Pancreas (tissue), 10 donors: Measurements from ENCODE around the gene PMP22. TPM values are rescaled to one million over a fixed set of nuclear protein-coding genes. Genes with fewer than 3 reads are reported as not detected.
A peak's percentile ranks its signal among the peaks of the same experiment; 100 is the strongest.

Experiments used
- ATAC-seq, 4 donors: fragments of 200-7000 bp; cut with Tn5 transposase; one replicate each; pipeline versions ENCODE4 v1.8.0 to v1.9.1; 2020; ENCODE audit warnings: mild to moderate bottlenecking in 4 of 4, moderate library complexity in 4 of 4
- DNase-seq, 6 donors: peaks; one replicate each; pipeline ENCODE4 v3.0.0-alpha.2; 2020
- FAIRE-seq: peaks from 2 replicates; lab custom pipeline; 2012; peaks lifted over from hg19 to GRCh38; lab: Jason Lieb, UNC
- H3K27ac ChIP-seq, 4 donors: fragments of 200-600 bp; sonication (generic); 1 replicate in 3 of 4; 2 replicates in 1 of 4; pipeline versions ENCODE4 v1.5.0 to v1.8.0; 2020
- H3K27me3 ChIP-seq, 4 donors: fragments of 200-600 bp; one replicate each; pipeline ENCODE4 v1.8.0; 2021
- H3K36me3 ChIP-seq, 3 donors: fragments of 200-600 bp; sonication (generic) in 1 of 3; one replicate each; pipeline versions ENCODE4 v1.5.0 to v1.8.0; 2020 to 2021
- H3K4me1 ChIP-seq, 3 donors: fragments of 200-600 bp; one replicate each; pipeline ENCODE4 v1.8.0; 2021
- H3K4me3 ChIP-seq, 4 donors: fragments of 200-600 bp; sonication (generic) in 2 of 4; one replicate each; pipeline versions ENCODE4 v1.5.0 to v1.8.0; 2020 to 2021
- H3K9me3 ChIP-seq, 4 donors: fragments of 200-600 bp; one replicate each; pipeline ENCODE4 v1.8.0; 2021
- WGBS, 2 donors: extraction: QIAGEN DNeasy Blood & Tissue Kit; methylation state at CpG; one replicate each; pipeline ENCODE4 v1.1.7; 2013; 5-methylcytosine and 5-hydroxymethylcytosine counted together
- intact Hi-C, 3 donors: fragments of 100-400 bp; cut with DNase I; formaldehyde crosslinking; loops; one replicate each; pipeline versions ENCODE4 v1.11.1 to v1.14.2; 2022
- polyA plus RNA-seq, 2 donors: library from polyadenylated mRNA; stranded (reverse); fragments of 200-250 nt; gene quantifications; one replicate each; pipeline ENCODE4 v1.2.3, GENCODE V29; 2013
- total RNA-seq, 6 donors: library from RNA; stranded (reverse); fragmentation: NEBNext Ultra II Directional in 4 of 6; extraction: Animal tissue kit (Norgen Biotek cat#: 25700) in 4 of 6; gene quantifications; one replicate each; pipeline versions ENCODE4 v1.2.1 to v1.2.4, GENCODE V29; 2021 to 2023
- TF ChIP-seq, protein P1 (sequence below), 4 donors: fragments of 200-600 bp; sonication (generic) in 3 of 4; IDR thresholded peaks; one replicate each; pipeline versions ENCODE4 v1.5.0 to v1.8.0; 2021; ENCODE audit warnings: antibody characterized with exemption in 4 of 4
- donor health status: healthy with polysubstance abuse.
- donor health status: DM: no; HTN: no; CAD: no; lungs with moderate emphysema.
- donor health status: DM: no; HTN: no; CAD: no.
- donor health status: control.
- donor health status: control.
- donor health status: Bipolar disorder and iron deficiency.
- donor health status: DM: yes; HTN: yes; CAD: no.
- donor health status: DM: no; HTN: no; CAD: no.
- donor health status: DM: no; HTN: no; CAD: no.
- donor health status: DM: yes; HTN: yes; CAD: no.

PMP22 gene
- total and polyA plus RNA-seq, 8 donors, result 5.8 to 24.8 (median 10.4) TPM

- FAIRE-seq (no peak), DNase-seq (no peak), ATAC-seq (no peak)
- no peaks in the 10 kb centered on the region for H3K36me3 ChIP-seq
- TF ChIP-seq, protein P1, sequence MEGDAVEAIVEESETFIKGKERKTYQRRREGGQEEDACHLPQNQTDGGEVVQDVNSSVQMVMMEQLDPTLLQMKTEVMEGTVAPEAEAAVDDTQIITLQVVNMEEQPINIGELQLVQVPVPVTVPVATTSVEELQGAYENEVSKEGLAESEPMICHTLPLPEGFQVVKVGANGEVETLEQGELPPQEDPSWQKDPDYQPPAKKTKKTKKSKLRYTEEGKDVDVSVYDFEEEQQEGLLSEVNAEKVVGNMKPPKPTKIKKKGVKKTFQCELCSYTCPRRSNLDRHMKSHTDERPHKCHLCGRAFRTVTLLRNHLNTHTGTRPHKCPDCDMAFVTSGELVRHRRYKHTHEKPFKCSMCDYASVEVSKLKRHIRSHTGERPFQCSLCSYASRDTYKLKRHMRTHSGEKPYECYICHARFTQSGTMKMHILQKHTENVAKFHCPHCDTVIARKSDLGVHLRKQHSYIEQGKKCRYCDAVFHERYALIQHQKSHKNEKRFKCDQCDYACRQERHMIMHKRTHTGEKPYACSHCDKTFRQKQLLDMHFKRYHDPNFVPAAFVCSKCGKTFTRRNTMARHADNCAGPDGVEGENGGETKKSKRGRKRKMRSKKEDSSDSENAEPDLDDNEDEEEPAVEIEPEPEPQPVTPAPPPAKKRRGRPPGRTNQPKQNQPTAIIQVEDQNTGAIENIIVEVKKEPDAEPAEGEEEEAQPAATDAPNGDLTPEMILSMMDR (IDR thresholded peaks at IDR 0.05), result no peak
- intact Hi-C loops, result no loop called here
- WGBS, 2 donors, result 91 to 97% methylated on average over 3 of the region's 3 CpGs
- no peaks in the 10 kb centered on the region for H3K27me3 ChIP-seq
- no peaks in the 10 kb centered on the region for H3K4me1 ChIP-seq
- H3K27ac ChIP-seq, result no peak overlapping the region
- no peaks in the 10 kb centered on the region for H3K9me3 ChIP-seq
- H3K4me3 ChIP-seq, result no peak overlapping the region
Observed at GRCh38 chr17:15281909-15282308, 16.8 kb upstream of the PMP22 start.

GRCh38 chr17:15278924-15279477 is 13.9 kb upstream of the PMP22 start:
- TF ChIP-seq, protein P1 (IDR thresholded peaks at IDR 0.05), result no peak
- Histone ChIP-seq H3K4me1 (no peaks in the 10 kb centered on the region), H3K27me3 (no peaks in the 10 kb centered on the region), H3K36me3 (no peaks in the 10 kb centered on the region), H3K9me3 (no peaks in the 10 kb centered on the region), H3K4me3 (no peak overlapping the region), H3K27ac (no peak overlapping the region)
- intact Hi-C loops, result no loop called here
- WGBS, 2 donors, result 25 to 27% methylated on average over 2 of the region's 2 CpGs
- no peak for ATAC-seq
- DNase-seq, result no peak
- no peak for FAIRE-seq

GRCh38 chr17:15278380-15278779 is 13.3 kb upstream of the PMP22 start:
- FAIRE-seq (no peak), DNase-seq (no peak), ATAC-seq (no peak)
- Histone ChIP-seq H3K9me3 (no peaks in the 10 kb centered on the region), H3K4me3 (no peak overlapping the region), H3K36me3 (no peaks in the 10 kb centered on the region), H3K27me3 (no peaks in the 10 kb centered on the region), H3K4me1 (no peaks in the 10 kb centered on the region), H3K27ac (no peak overlapping the region)
- intact Hi-C loops, result no loop called here
- WGBS, 2 donors, result 36 to 37% methylated on average over 6 of the region's 6 CpGs
- TF ChIP-seq, protein P1 (IDR thresholded peaks at IDR 0.05), result no peak

GRCh38 chr17:15274017-15274416 is 8.9 kb upstream of the PMP22 start:
- no peaks in the 10 kb centered on the region for H3K36me3 ChIP-seq
- intact Hi-C loops, result no loop called here
- no peaks in the 10 kb centered on the region for H3K4me1 ChIP-seq
- H3K9me3 ChIP-seq, result no peaks in the 10 kb centered on the region
- TF ChIP-seq, protein P1 (IDR thresholded peaks at IDR 0.05), result no peak
- WGBS, 2 donors, result 86 to 93% methylated on average over 3 of the region's 3 CpGs
- H3K27ac ChIP-seq, result no peak overlapping the region
- ATAC-seq, result no peak
- no peak for FAIRE-seq
- DNase-seq, result no peak
- no peaks in the 10 kb centered on the region for H3K27me3 ChIP-seq
- H3K4me3 ChIP-seq, result no peak overlapping the region

GRCh38 chr17:15273141-15273793 is 8.1 kb upstream of the PMP22 start:
- no peak for FAIRE-seq
- Histone ChIP-seq H3K9me3 (no peaks in the 10 kb centered on the region), H3K4me3 (no peak overlapping the region), H3K4me1 (no peaks in the 10 kb centered on the region), H3K27me3 (no peaks in the 10 kb centered on the region), H3K27ac (peak overlapping the region in 1 of 4 donors; percentile 27), H3K36me3 (no peaks in the 10 kb centered on the region)
- DNase-seq, result no peak
- 78 to 79% methylated on average over 5 of the region's 5 CpGs for WGBS, 2 donors
- intact Hi-C loops, result no loop called here
- TF ChIP-seq, protein P1 (IDR thresholded peaks at IDR 0.05), result no peak
- ATAC-seq, result peak in 3 of 4 donors; percentile 40 to 56 (median 54)
